ENCODE data around the gene MAP1S. TPM values are rescaled to one million over a fixed set of nuclear protein-coding genes. Genes with fewer than 3 reads are reported as not detected.

The MAP1S gene
- polyA plus RNA-seq, 1 donor = 21.2 TPM

- Histone ChIP-seq H3K9me3 (ENCODE audit: control insufficient read depth, low read depth, low read length) (no peaks in the 10 kb centered on the region), H3K27me3 (ENCODE audit: control insufficient read depth, insufficient read depth, low read length) (no peaks in the 10 kb centered on the region), H3K36me3 (ENCODE audit: control insufficient read depth, insufficient read depth, low read length) (peaks cover 30% of the 10 kb centered on the region), H3K27ac (ENCODE audit: low read length) (no peak overlapping the region), H3K4me3 (ENCODE audit: low read length) (no peak overlapping the region), H3K4me1 (ENCODE audit: control insufficient read depth, insufficient read depth, low read length) (peaks cover 13% of the 10 kb centered on the region)
- 97% methylated on average over 5 of the region's 12 CpGs for whole genome bisulfite sequencing (ENCODE audit: insufficient coverage, low lambda C conversion rate)
- DNase-seq = no peak
Measured at GRCh38 chr19:17721111-17721628, 1.9 kb downstream of the MAP1S start.

GRCh38 chr19:17721821-17722220 lies 2.5 kb downstream of the MAP1S start:
- Histone ChIP-seq H3K36me3 (ENCODE audit: control insufficient read depth, insufficient read depth, low read length) (peaks cover 33% of the 10 kb centered on the region), H3K27me3 (ENCODE audit: control insufficient read depth, insufficient read depth, low read length) (no peaks in the 10 kb centered on the region), H3K4me3 (ENCODE audit: low read length) (no peak overlapping the region), H3K27ac (ENCODE audit: low read length) (no peak overlapping the region), H3K9me3 (ENCODE audit: control insufficient read depth, low read depth, low read length) (no peaks in the 10 kb centered on the region), H3K4me1 (ENCODE audit: control insufficient read depth, insufficient read depth, low read length) (peaks cover 13% of the 10 kb centered on the region)
- no CpG with 5 or more reads among the region's 8 CpGs for WGBS (ENCODE audit: insufficient coverage, low lambda C conversion rate)
- no peak for DNase-seq

- no peaks in the 10 kb centered on the region for H3K27me3 ChIP-seq (ENCODE audit: control insufficient read depth, insufficient read depth, low read length)
- no peak overlapping the region for H3K27ac ChIP-seq (ENCODE audit: low read length)
- no peaks in the 10 kb centered on the region for H3K9me3 ChIP-seq (ENCODE audit: control insufficient read depth, low read depth, low read length)
- peaks cover 13% of the 10 kb centered on the region for H3K4me1 ChIP-seq (ENCODE audit: control insufficient read depth, insufficient read depth, low read length)
- H3K4me3 ChIP-seq (ENCODE audit: low read length) = no peak overlapping the region
- WGBS (ENCODE audit: insufficient coverage, low lambda C conversion rate) = 90% methylated on average over 1 of the region's 12 CpGs
- peaks cover 43% of the 10 kb centered on the region for H3K36me3 ChIP-seq (ENCODE audit: control insufficient read depth, insufficient read depth, low read length)
- no peak for DNase-seq
Measured at GRCh38 chr19:17722655-17723240, 3.5 kb downstream of the MAP1S start.

GRCh38 chr19:17724655-17725054 lies 5.4 kb downstream of the MAP1S start:
- no CpG with 5 or more reads among the region's 7 CpGs for WGBS (ENCODE audit: insufficient coverage, low lambda C conversion rate)
- no peak for DNase-seq
- H3K9me3 ChIP-seq (ENCODE audit: control insufficient read depth, low read depth, low read length) = no peaks in the 10 kb centered on the region
- H3K36me3 ChIP-seq (ENCODE audit: control insufficient read depth, insufficient read depth, low read length) = peaks cover 57% of the 10 kb centered on the region
- H3K4me3 ChIP-seq (ENCODE audit: low read length) = no peak overlapping the region
- H3K27ac ChIP-seq (ENCODE audit: low read length) = no peak overlapping the region
- no peaks in the 10 kb centered on the region for H3K27me3 ChIP-seq (ENCODE audit: control insufficient read depth, insufficient read depth, low read length)
- H3K4me1 ChIP-seq (ENCODE audit: control insufficient read depth, insufficient read depth, low read length) = peaks cover 13% of the 10 kb centered on the region

- Histone ChIP-seq H3K27me3 (ENCODE audit: control insufficient read depth, insufficient read depth, low read length) (no peaks in the 10 kb centered on the region), H3K9me3 (ENCODE audit: control insufficient read depth, low read depth, low read length) (no peaks in the 10 kb centered on the region), H3K4me3 (ENCODE audit: low read length) (no peak overlapping the region), H3K4me1 (ENCODE audit: control insufficient read depth, insufficient read depth, low read length) (peaks cover 8% of the 10 kb centered on the region), H3K36me3 (ENCODE audit: control insufficient read depth, insufficient read depth, low read length) (peaks cover 64% of the 10 kb centered on the region), H3K27ac (ENCODE audit: low read length) (no peak overlapping the region)
- no CpG with 5 or more reads among the region's 21 CpGs for WGBS (ENCODE audit: insufficient coverage, low lambda C conversion rate)
- DNase-seq = no peak
Measured at GRCh38 chr19:17725422-17726078, 6.3 kb downstream of the MAP1S start.

- Histone ChIP-seq H3K27ac (ENCODE audit: low read length) (no peak overlapping the region), H3K36me3 (ENCODE audit: control insufficient read depth, insufficient read depth, low read length) (peaks cover 66% of the 10 kb centered on the region), H3K4me3 (ENCODE audit: low read length) (no peak overlapping the region), H3K9me3 (ENCODE audit: control insufficient read depth, low read depth, low read length) (no peaks in the 10 kb centered on the region), H3K27me3 (ENCODE audit: control insufficient read depth, insufficient read depth, low read length) (no peaks in the 10 kb centered on the region), H3K4me1 (ENCODE audit: control insufficient read depth, insufficient read depth, low read length) (peaks cover 1% of the 10 kb centered on the region)
- WGBS (ENCODE audit: insufficient coverage, low lambda C conversion rate) = no CpG with 5 or more reads among the region's 59 CpGs
- DNase-seq = no peak
Measured at GRCh38 chr19:17726136-17726741, 7.0 kb downstream of the MAP1S start.

GRCh38 chr19:17726964-17727773 lies 7.9 kb downstream of the MAP1S start:
- Histone ChIP-seq H3K9me3 (ENCODE audit: control insufficient read depth, low read depth, low read length) (no peaks in the 10 kb centered on the region), H3K4me3 (ENCODE audit: low read length) (no peak overlapping the region), H3K27ac (ENCODE audit: low read length) (no peak overlapping the region), H3K4me1 (ENCODE audit: control insufficient read depth, insufficient read depth, low read length) (no peaks in the 10 kb centered on the region), H3K27me3 (ENCODE audit: control insufficient read depth, insufficient read depth, low read length) (no peaks in the 10 kb centered on the region), H3K36me3 (ENCODE audit: control insufficient read depth, insufficient read depth, low read length) (peaks cover 62% of the 10 kb centered on the region)
- no CpG with 5 or more reads among the region's 62 CpGs for WGBS (ENCODE audit: insufficient coverage, low lambda C conversion rate)
- DNase-seq = no peak

GRCh38 chr19:17727843-17728242 lies 8.6 kb downstream of the MAP1S start:
- Histone ChIP-seq H3K27me3 (ENCODE audit: control insufficient read depth, insufficient read depth, low read length) (no peaks in the 10 kb centered on the region), H3K4me1 (ENCODE audit: control insufficient read depth, insufficient read depth, low read length) (no peaks in the 10 kb centered on the region), H3K9me3 (ENCODE audit: control insufficient read depth, low read depth, low read length) (no peaks in the 10 kb centered on the region), H3K36me3 (ENCODE audit: control insufficient read depth, insufficient read depth, low read length) (peaks cover 66% of the 10 kb centered on the region), H3K27ac (ENCODE audit: low read length) (no peak overlapping the region), H3K4me3 (ENCODE audit: low read length) (no peak overlapping the region)
- DNase-seq = no peak
- WGBS (ENCODE audit: insufficient coverage, low lambda C conversion rate) = no CpG with 5 or more reads among the region's 19 CpGs

- Histone ChIP-seq H3K4me1 (ENCODE audit: control insufficient read depth, insufficient read depth, low read length) (no peaks in the 10 kb centered on the region), H3K4me3 (ENCODE audit: low read length) (no peak overlapping the region), H3K9me3 (ENCODE audit: control insufficient read depth, low read depth, low read length) (no peaks in the 10 kb centered on the region), H3K27ac (ENCODE audit: low read length) (no peak overlapping the region), H3K27me3 (ENCODE audit: control insufficient read depth, insufficient read depth, low read length) (no peaks in the 10 kb centered on the region), H3K36me3 (ENCODE audit: control insufficient read depth, insufficient read depth, low read length) (peaks cover 52% of the 10 kb centered on the region)
- no peak for DNase-seq
- 100% methylated on average over 1 of the region's 22 CpGs for WGBS (ENCODE audit: insufficient coverage, low lambda C conversion rate)
Measured at GRCh38 chr19:17733127-17733526, 13.8 kb downstream of the MAP1S start.

- Histone ChIP-seq H3K27me3 (ENCODE audit: control insufficient read depth, insufficient read depth, low read length) (no peaks in the 10 kb centered on the region), H3K9me3 (ENCODE audit: control insufficient read depth, low read depth, low read length) (no peaks in the 10 kb centered on the region), H3K4me1 (ENCODE audit: control insufficient read depth, insufficient read depth, low read length) (no peaks in the 10 kb centered on the region), H3K36me3 (ENCODE audit: control insufficient read depth, insufficient read depth, low read length) (peaks cover 44% of the 10 kb centered on the region), H3K4me3 (ENCODE audit: low read length) (no peak overlapping the region), H3K27ac (ENCODE audit: low read length) (no peak overlapping the region)
- no peak for DNase-seq
- no CpG with 5 or more reads among the region's 16 CpGs for WGBS (ENCODE audit: insufficient coverage, low lambda C conversion rate)
Measured at GRCh38 chr19:17734146-17734545, 14.9 kb downstream of the MAP1S start.
